GM19455 (cell line): ENCODE results near the gene SPATS2L.

ENCODE experiments used
- ATAC-seq: cut with Tn5 transposase; IDR thresholded peaks from one replicate; pipeline ENCODE4 v1.9.1; 2021; ENCODE audit not compliant: unreplicated experiment

Gene SPATS2L

DNA sequence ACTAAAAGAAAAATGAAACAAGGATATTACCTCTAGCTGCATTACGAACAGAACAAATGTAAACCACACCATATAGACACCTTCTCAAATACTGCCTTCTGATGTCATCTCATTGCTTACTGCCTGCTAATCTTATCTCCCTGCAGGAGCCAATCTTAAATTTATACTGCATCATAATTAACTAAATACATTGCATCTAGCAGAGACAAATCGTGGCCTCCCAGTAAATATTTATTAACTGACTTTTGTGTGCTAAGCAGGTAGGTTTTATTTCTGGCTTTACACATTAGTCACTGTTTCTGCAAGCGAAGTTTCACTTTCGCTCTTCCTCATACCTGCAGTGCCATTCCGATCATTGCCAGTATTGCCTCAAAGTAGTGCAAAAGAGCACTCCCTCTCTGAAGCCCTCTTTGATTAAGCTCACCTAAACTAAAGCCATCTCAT is 67.5 kb downstream of the SPATS2L start:
- peak; percentile 91 for ATAC-seq

DNA sequence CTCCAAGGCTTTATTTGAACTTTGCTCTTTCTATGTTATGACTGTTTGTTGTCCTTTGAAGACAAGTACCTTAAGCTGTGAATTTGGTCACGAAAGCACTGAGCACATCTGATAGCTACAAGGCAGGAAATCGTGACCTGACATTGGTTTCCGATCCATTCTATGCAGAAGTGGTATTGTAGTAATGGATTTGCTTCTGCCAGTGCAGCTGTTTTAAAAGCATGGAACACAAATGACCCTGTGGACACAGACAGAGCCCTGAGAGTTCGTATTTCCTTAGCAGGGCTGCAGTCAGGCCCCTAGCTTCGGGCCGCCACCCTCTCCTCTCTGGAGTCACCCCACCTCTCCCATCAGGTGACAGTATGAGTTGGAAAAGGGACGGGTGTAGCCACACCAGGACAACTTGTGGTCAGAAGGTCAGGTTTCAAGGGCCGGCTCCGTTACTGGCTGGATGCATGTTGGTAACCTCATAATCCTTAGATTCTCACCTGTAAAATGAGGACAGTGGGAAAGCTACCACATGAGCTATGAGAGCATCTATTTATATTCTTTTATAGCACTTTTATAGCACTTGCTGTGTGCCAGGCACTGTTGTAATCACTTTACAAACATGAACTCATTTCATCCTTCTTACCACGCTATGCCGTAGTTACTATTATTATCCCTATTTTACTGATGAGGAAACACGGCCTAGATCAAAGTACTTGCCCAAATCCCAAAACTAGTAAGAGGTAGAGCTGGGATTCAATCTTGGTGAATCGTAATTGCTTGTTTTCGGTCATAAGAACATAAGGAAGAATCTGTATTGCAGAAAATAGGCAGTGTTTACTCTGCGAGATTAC is 70.2 kb downstream of the SPATS2L start:
- ATAC-seq: no peak

DNA sequence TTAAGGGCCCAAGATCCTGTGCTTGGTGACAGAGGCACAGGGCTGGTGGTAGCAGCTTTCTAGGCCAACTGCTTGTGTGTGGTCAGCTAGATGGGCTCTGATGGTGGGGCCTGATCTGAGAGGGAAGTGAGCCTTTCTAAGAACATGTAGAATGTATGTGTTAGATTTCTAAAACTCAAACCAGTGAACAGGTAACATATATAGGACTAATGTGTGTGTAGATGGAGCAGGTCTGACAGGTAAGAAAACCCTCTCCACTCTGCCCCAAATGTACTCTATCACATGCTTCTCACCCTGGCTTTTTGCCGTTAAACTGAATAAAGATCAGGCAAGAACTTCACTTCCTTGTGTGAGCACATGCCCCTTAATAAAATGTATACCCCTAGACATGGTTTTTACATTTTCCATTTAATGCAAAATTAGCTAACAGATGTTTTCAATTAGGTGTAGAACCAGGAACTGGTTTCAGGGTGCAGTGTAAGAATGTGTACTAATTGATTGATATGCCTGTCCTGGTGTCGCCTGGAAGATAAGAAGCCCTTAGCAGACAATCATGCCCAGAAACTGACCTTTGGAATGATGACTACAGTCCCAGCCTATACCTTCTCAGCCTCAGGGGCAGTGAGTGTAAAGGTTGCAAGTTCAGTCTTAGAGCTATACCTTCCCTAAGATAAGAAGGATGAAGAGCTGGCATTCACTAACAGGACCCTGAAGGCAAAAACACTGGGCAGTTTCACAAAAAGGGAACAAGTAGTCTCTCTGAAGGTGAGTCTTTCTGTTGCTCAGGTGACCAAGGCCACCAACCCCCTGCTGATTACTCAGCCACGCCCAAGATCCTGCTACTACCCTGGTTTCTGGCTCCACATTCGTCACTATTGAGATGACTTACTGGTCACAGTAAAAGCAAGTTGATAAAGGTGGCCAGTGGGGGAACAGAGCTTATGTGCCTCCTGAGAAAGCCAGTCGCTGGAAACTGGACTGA is 71.2 kb downstream of the SPATS2L start:
- ATAC-seq: no peak

DNA sequence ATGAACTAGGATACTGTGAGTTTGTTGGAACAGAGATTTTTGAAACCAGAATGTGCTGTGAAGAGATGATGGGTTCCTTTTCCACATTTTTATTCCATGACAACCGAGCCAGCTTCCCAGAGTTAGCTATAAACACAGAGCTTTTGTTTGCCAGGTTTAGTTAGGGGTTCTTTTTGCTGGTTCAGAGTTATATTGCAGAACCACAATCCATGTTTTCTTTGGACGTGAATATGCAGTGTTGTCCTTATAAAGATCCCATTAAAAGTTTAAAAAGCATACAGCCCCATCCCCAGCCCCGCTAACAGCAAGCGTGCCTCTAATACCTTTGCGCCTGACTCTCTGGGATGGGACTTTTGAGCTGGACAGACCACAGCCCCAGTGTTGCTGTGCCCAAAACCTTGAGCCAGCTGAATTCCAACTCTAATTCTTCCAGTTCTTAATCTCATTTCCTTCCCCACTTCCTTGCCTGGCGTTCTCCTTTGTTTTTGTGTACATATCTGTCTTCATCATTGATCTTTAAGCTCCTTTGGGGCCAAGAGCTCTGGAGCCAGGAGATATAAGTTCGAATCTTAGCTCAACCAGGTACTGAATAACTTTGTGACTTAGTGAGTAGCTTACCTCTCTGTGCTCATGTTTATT is 72.3 kb downstream of the SPATS2L start:
- ATAC-seq: no peak

DNA sequence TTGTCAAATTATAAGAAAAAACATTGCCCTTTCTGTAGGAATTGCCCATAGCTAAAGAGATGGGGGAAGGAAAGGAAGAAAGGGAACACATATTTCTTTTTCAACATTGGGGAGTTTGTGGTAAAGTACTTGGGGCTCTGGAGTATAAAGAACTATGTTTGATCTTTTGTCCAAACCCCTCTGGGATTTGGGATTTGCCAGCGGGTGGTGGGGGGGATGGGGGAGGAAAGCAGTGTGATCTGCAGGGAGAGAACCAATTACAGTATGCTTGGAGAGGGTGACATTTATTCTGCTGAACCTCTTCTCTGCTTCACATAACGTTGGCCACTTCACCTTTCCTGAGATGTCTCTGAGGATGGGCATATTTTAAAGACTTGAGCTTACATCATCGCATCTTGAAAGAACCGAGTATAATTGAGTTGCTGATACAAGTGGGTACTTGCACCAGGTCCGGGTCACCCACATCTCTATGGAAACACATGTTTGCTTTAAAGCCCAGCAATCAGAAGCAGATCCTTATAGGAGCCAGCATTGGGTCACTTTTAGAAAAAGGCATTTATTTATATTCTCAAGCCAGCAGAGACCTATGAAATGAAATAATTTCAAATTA is 73.1 kb downstream of the SPATS2L start:
- no peak for ATAC-seq

DNA sequence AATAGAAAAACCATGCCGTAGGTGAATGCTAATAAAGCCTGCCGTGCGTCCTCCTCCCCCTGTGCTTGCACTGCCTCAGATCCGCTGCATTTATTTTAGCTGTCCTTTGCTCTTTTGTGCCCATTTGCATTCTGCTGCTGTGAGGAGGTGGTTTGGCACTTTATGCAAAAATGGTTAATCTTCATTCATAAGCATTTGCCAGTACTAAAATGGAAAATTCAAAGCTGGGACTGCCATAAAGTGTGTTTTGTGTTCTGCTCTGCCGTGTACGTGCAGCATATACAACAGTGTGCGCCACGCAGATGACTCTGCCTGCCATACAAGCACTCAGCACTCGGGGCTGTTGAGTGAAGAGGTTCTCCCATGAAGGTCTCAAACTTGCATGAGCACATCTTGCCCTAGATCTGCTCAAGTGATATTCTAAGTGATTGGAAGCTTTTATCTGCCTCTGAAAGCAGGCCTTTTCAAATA is 73.6 kb downstream of the SPATS2L start:
- ATAC-seq: no peak

DNA sequence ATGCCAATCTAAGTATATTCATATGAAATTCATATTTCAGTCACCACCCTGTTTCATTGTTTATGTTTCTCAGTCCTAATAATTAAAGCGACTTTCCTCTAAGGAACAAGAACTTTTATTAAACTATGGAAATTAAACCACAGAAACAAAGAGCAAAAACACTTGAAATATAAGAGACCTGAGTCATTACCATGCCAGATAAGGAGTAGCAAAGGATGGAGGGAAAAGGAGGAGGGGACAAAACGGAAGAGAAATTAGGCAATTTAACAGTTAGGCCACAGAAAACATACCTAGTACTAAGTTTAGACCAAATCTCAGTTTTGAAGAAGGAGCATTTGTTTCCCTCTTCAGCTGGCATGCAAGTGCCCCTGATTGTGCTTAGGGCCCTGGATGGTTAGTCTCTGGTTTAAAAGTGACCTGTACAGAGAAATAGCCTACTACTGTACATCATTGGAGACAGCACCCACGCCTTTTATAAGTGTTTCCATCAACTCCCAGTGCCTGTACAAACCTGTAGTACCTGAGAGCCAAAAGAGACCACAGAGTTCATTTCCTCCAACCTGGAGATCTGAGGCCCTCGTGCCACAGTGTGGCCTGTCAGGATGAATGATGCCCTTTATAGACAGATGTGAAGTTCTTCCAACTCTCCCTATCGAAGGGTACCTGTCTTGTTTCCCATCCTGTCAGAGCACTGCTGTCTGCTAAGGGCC is 74.5 kb downstream of the SPATS2L start:
- no peak for ATAC-seq

DNA sequence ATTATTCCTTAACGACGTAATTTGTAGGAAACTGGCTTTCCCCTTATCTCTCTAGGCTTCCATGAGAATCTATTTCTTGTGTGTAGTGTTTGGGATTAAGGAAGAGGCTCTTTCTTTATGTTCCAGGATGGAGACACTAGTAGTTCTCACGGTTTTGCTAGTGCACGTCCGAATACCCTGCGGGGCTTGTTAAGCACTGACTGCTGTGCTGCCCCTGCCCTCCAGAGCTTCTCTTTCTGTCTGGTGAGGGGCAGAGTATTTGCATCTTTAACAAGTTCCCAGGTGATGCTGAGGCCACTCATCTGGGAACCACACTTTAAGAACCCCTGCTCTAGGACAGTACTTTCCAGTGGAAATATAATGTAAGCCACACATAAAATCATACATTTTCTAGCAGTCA is 76.4 kb downstream of the SPATS2L start:
- ATAC-seq: no peak

DNA sequence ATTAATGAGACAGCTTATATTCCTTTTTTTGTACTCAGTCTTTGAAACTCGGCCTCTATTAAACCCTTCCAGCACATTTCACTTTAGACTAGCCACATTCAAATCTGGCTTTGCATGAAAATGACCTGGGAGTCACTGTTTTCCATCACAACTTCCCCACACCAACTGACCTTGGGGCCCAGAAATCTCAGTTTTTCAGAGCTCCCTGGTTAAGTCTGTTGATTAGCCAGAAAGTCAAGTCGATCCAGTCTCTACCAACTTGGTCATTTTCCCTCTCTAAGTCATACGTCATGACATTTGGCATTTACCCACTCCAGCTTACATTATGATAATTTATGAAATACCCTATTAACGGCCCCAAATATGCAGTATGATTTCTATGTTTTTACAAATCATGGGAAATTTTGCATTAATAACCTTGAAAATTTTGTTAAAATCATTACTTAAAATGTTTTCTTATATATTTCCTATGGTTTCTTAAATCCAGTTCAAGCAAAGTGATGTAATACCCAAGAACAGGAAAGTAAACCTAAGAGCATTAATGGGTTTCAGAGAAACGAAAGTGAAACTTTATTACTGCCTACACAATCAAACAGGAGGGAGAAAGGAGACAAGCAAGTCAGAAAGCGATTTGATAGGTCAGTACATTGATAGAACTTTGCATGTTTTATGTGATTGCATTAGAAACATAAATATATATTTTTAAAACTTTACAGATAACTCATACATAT is 77.1 kb downstream of the SPATS2L start:
- ATAC-seq: no peak

DNA sequence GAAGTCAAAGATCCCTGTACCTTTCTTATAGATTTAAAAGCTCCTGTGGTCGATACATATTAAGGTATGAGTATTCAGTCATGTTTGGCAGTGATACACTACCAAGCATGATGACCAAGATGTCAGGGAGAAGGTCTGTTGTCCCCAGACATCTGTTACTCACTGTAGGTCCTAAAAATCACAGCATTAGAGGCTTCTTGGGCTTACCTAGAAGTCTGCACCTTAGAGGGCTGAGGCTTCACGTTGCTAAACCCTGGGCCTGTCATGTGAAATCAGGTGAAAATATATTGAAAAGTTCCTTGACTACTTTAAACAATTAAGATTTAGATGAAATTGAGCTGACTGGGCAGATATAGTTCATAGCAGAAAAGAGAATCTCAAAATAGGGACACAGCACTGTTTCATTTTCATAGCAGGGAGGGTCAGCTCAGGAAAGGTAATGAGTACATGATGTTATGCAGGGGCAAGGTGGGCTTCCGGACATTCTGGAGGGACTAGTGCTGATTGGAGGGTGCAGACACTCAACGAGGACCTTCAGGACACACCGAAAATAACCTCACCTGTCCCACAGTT is 78.7 kb downstream of the SPATS2L start:
- ATAC-seq: no peak

DNA sequence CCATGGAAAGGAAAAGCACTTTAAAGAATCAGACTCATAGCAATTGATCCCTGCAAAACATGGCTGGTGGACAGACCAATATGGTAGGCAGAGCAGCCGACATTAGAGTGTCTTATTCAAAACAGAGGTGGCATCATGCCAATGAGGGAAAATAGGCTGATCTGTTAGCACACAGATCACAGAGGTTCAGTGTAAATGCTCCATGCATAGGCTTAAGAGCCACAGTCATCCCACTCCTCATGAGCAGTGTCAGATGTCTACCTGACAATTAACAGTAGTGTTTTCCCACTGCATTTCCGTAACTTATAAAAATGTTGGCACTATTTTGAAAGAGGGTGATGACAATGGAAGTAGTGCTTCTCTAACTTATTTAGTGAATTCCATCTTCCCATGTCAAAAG is 86.7 kb downstream of the SPATS2L start:
- no peak for ATAC-seq

DNA sequence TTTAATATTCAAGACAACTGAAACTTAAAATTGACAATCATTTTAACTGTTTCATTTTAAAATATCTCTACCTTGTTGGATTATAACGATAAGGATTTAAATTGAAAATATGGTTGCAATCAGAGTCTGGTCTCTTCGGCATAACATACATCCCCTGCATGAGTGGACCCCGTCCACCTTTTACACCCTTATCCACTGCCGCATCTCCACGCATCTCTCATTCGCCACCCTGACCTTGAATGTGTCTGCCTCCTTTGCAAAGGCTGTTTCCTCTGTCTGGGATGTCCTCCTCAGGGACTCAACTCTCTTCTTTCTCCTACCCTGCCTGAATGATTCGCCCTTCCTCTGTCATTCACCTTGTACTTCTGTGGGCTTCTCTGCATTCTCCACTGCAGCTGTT is 87.6 kb downstream of the SPATS2L start:
- ATAC-seq: no peak

DNA sequence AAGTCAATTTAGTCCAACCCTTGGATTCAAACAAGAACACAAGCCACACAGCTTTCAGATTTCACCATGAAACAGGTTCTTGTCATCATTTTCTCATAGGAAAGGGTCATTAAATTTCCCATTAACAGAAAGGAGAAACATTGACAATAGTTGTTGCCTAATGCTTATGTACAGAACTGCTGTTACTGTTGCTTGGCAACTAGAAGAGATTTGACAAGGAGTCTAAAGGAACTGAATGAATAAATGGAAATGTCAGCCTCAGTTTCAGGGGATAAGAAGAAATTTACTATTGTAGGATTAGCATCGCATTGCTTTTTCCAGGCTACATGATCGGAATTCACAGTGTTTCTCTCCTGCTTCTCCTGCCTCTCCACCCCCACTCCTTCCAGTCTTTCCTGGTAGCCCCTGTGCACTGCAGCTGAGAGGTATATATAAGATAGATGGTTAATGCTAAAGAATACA is 90.3 kb downstream of the SPATS2L start:
- no peak for ATAC-seq

DNA sequence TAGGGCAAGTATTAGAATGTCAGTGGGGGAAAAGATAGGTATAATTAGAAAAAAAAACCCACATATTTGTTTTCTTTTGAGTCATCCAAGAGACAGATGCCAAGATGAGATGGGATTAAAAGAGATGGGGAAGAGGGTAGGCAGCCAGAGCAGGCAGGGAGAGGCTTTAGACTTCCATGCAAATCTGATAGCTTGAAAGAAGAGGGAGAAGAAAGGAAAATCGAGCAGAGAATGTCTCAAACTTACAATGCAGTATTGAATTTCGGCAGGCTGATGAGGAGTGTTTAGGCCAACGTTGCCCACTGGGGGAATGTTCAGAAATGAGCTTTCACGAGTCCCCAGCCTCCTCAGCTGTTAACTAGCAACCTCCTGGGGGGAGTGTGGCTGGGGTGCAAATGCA is 91.3 kb downstream of the SPATS2L start:
- no peak for ATAC-seq

DNA sequence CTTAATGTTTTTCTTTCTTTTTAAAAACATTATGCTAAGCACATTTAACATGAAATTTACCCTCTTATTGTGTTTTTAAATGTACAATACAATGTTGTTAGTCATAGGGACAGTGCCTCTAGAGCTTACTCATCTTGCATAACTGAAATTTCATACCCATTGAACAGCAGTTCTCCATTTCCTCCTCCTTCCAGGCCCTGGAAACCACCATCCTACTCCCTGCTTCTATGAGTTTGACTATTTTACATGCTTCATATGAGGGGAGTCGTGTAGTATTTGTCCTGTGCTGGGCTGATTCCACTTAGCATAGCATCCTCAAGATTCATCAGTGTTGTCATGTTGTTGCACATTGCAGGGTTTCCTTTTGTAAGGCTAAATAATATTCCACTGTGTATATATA is 92.6 kb downstream of the SPATS2L start:
- ATAC-seq: no peak

DNA sequence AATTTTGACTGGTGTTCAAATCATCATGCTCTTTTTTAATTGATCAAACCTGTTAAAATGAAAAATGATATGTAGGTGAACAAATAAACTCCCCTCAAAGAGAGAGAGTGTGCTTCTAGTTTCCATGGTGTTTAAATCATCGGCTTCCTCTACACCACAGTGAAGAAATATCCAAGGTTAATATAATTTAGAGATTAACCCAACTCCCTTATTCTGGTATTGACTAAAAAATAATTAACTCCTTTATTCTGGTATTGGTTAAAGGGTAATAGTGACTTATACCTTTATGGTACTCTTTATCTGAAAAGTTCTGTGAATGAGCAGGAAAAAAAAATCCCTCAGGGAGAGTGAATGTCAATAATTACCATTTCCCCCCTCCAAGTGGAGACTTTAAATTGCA is 93.1 kb downstream of the SPATS2L start:
- no peak for ATAC-seq

DNA sequence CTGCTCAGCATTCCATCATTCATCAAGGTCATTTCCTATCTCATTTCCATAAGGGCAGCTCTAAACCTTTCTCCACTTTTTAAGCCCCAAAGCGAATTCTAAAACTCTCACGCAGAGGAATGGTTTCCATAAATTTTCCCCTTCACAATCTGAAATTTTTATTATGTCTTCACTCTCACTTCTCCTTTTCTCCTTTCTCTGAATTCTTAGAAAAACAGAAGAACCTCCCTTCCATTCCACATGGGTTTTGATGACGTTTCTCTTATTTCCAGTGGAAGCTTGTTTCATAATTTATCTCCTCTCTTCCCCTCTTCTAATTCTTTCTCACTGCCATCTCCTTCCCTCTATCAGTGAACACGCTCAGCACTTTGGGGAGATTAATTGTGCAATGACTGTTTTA is 97.3 kb downstream of the SPATS2L start:
- ATAC-seq: no peak

DNA sequence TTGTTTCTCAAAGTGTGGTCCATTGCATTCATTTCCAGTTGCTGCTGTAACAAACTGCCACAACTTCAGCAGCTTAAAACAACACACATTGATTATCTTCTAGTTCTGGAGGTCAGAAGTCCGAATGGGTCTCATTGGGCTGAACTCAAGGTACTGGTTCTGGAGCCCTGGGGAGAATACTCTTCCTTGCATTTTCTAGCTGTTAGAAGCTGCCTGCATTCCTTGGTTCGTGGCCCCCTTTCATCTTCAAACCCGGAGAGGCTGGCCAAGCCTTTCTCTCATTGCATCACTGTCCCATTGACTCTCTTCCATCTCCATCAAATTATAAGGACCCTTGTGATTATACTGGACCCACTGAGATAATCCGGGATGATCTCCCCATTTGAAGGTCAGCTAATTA is 98.1 kb downstream of the SPATS2L start:
- ATAC-seq: no peak
